SH-SY5Y (cell line): ENCODE measurements around the gene UFSP2.

Source experiments
- GATA2 ChIP-seq: IDR thresholded peaks from 2 replicates; pipeline ENCODE4 v1.6.1; 2011; ENCODE audit warnings: mild to moderate bottlenecking, low read depth, low read length
- GATA3 ChIP-seq: IDR thresholded peaks from 2 replicates; pipeline ENCODE4 v1.6.1; 2011; ENCODE audit warnings: low read depth, mild to moderate bottlenecking, low read length, moderate library complexity

- TF ChIP-seq GATA2 (no peak), GATA3 (no peak)
These were observed 55.4 kb downstream of the UFSP2 start for GRCh38 chr4:185370268-185370949.
